Dendritic cell treated with granulocyte-macrophage colony-stimulating factor and Interleukin-4, amounts not matched to agents 40 ng/mL and 50 ng/mL, for 4 days (primary cell): ENCODE measurements around the gene VSTM2B.
"Not testable (repeated sequence)": the region's sequence is repeated elsewhere in the genome, so short reads cannot be mapped to it uniquely, and the experiment has no call there.

Experiments used
- H3K27ac Mint-ChIP-seq: one replicate; pipeline ENCODE4 v1.8.0; 2022; ENCODE audit warnings: mild to moderate bottlenecking, mixed read lengths
- H3K27me3 Mint-ChIP-seq: one replicate; pipeline ENCODE4 v1.8.0; 2022; ENCODE audit warnings: mild to moderate bottlenecking, mixed read lengths
- H3K36me3 Mint-ChIP-seq: one replicate; pipeline ENCODE4 v1.8.0; 2022; ENCODE audit warnings: low read depth, mixed read lengths
- H3K4me1 Mint-ChIP-seq: one replicate; pipeline ENCODE4 v1.8.0; 2022; ENCODE audit warnings: low read depth, mixed read lengths
- H3K4me3 Mint-ChIP-seq: one replicate; pipeline ENCODE4 v1.8.0; 2022; ENCODE audit warnings: mild to moderate bottlenecking, moderate library complexity, mixed read lengths
- H3K9me3 Mint-ChIP-seq: one replicate; pipeline ENCODE4 v1.8.0; 2022; ENCODE audit warnings: mixed read lengths
- intact Hi-C: fragments of 100-400 bp; cut with micrococcal nuclease; formaldehyde crosslinking; loops from one replicate; pipeline ENCODE4 v1.15.0; 2022

Gene VSTM2B

GRCh38 chr19:29537181-29537580 is 11.4 kb downstream of the VSTM2B start:
- intact Hi-C loops: no loop called here
- Mint-ChIP-seq H3K4me1 (no peaks in the 10 kb centered on the region), H3K9me3 (no peaks in the 10 kb centered on the region), H3K36me3 (no peaks in the 10 kb centered on the region), H3K27ac (no peak overlapping the region), H3K4me3 (no peak overlapping the region), H3K27me3 (peaks cover 12% of the 10 kb centered on the region)

GRCh38 chr19:29537601-29538000 is 11.8 kb downstream of the VSTM2B start:
- intact Hi-C loops: no loop called here
- Mint-ChIP-seq H3K36me3 (no peaks in the 10 kb centered on the region), H3K9me3 (no peaks in the 10 kb centered on the region), H3K27ac (no peak overlapping the region), H3K4me1 (no peaks in the 10 kb centered on the region), H3K27me3 (peaks cover 10% of the 10 kb centered on the region), H3K4me3 (no peak overlapping the region)

- Mint-ChIP-seq H3K4me1 (no peaks in the 10 kb centered on the region), H3K27me3 (peaks cover 8% of the 10 kb centered on the region), H3K36me3 (no peaks in the 10 kb centered on the region), H3K9me3 (no peaks in the 10 kb centered on the region), H3K4me3 (no peak overlapping the region), H3K27ac (no peak overlapping the region)
- intact Hi-C loops: no loop called here
These were observed 12.4 kb downstream of the VSTM2B start for GRCh38 chr19:29538146-29538545.

GRCh38 chr19:29538651-29539050 is 12.9 kb downstream of the VSTM2B start:
- intact Hi-C loops: no loop called here
- no peak overlapping the region for H3K27ac Mint-ChIP-seq
- H3K4me1 Mint-ChIP-seq: no peaks in the 10 kb centered on the region
- no peaks in the 10 kb centered on the region for H3K9me3 Mint-ChIP-seq
- H3K27me3 Mint-ChIP-seq: peaks cover 8% of the 10 kb centered on the region
- no peaks in the 10 kb centered on the region for H3K36me3 Mint-ChIP-seq
- H3K4me3 Mint-ChIP-seq: no peak overlapping the region

- intact Hi-C loops: no loop called here
- Mint-ChIP-seq H3K9me3 (no peaks in the 10 kb centered on the region), H3K4me3 (no peak overlapping the region), H3K4me1 (no peaks in the 10 kb centered on the region), H3K27ac (no peak overlapping the region), H3K36me3 (no peaks in the 10 kb centered on the region), H3K27me3 (peaks cover 7% of the 10 kb centered on the region)
These were observed 13.3 kb downstream of the VSTM2B start for GRCh38 chr19:29539131-29539530.

GRCh38 chr19:29539670-29540069 is 13.9 kb downstream of the VSTM2B start:
- H3K27me3 Mint-ChIP-seq: peaks cover 3% of the 10 kb centered on the region
- no peaks in the 10 kb centered on the region for H3K36me3 Mint-ChIP-seq
- intact Hi-C loops: no loop called here
- no peak overlapping the region for H3K27ac Mint-ChIP-seq
- H3K4me1 Mint-ChIP-seq: no peaks in the 10 kb centered on the region
- H3K4me3 Mint-ChIP-seq: no peak overlapping the region
- no peaks in the 10 kb centered on the region for H3K9me3 Mint-ChIP-seq

- no peak overlapping the region for H3K4me3 Mint-ChIP-seq
- H3K27me3 Mint-ChIP-seq: peaks cover 3% of the 10 kb centered on the region
- H3K9me3 Mint-ChIP-seq: no peaks in the 10 kb centered on the region
- intact Hi-C loops: no loop called here
- H3K27ac Mint-ChIP-seq: no peak overlapping the region
- no peaks in the 10 kb centered on the region for H3K36me3 Mint-ChIP-seq
- H3K4me1 Mint-ChIP-seq: no peaks in the 10 kb centered on the region
These were observed 14.3 kb downstream of the VSTM2B start for GRCh38 chr19:29540114-29540513.

GRCh38 chr19:29541473-29542253 is 15.9 kb downstream of the VSTM2B start:
- Mint-ChIP-seq H3K27me3 (no peaks in the 10 kb centered on the region), H3K36me3 (no peaks in the 10 kb centered on the region), H3K4me3 (no peak overlapping the region), H3K9me3 (no peaks in the 10 kb centered on the region), H3K27ac (no peak overlapping the region), H3K4me1 (no peaks in the 10 kb centered on the region)
- intact Hi-C loops: no loop called here

GRCh38 chr19:29542327-29542726 is 16.5 kb downstream of the VSTM2B start:
- Mint-ChIP-seq H3K27me3 (peaks cover under 1% of the 10 kb centered on the region), H3K9me3 (no peaks in the 10 kb centered on the region), H3K4me1 (no peaks in the 10 kb centered on the region), H3K27ac (no peak overlapping the region), H3K36me3 (no peaks in the 10 kb centered on the region), H3K4me3 (no peak overlapping the region)
- intact Hi-C loops: no loop called here

GRCh38 chr19:29542776-29543175 is 17.0 kb downstream of the VSTM2B start:
- H3K36me3 Mint-ChIP-seq: no peaks in the 10 kb centered on the region
- no peaks in the 10 kb centered on the region for H3K4me1 Mint-ChIP-seq

GRCh38 chr19:29543381-29543780 is 17.6 kb downstream of the VSTM2B start:
- no peaks in the 10 kb centered on the region for H3K36me3 Mint-ChIP-seq
- intact Hi-C loops: no loop called here
- no peaks in the 10 kb centered on the region for H3K9me3 Mint-ChIP-seq
- H3K4me1 Mint-ChIP-seq: no peaks in the 10 kb centered on the region
- H3K4me3 Mint-ChIP-seq: no peak overlapping the region
- H3K27ac Mint-ChIP-seq: no peak overlapping the region
- peaks cover 2% of the 10 kb centered on the region for H3K27me3 Mint-ChIP-seq

More at GRCh38 chr19:29542776-29543175, 17.0 kb downstream of the VSTM2B start:
- intact Hi-C loops: no loop called here
- Mint-ChIP-seq H3K4me3 (no peak overlapping the region), H3K9me3 (no peaks in the 10 kb centered on the region), H3K27ac (no peak overlapping the region), H3K27me3 (peaks cover 2% of the 10 kb centered on the region)

GRCh38 chr19:29544656-29545360 is 19.0 kb downstream of the VSTM2B start:
- Mint-ChIP-seq H3K36me3 (no peaks in the 10 kb centered on the region), H3K4me1 (no peaks in the 10 kb centered on the region), H3K9me3 (no peaks in the 10 kb centered on the region), H3K27me3 (peaks cover 2% of the 10 kb centered on the region), H3K27ac (no peak overlapping the region), H3K4me3 (no peak overlapping the region)
- intact Hi-C loops: no loop called here

- H3K27ac Mint-ChIP-seq, H3K27me3 Mint-ChIP-seq, H3K4me1 Mint-ChIP-seq, intact Hi-C loops, H3K4me3 Mint-ChIP-seq, H3K9me3 Mint-ChIP-seq, H3K36me3 Mint-ChIP-seq: not testable (repeated sequence)
These were observed 19.7 kb downstream of the VSTM2B start for GRCh38 chr19:29545447-29545846.

GRCh38 chr19:29545866-29546582 is 20.2 kb downstream of the VSTM2B start:
- Mint-ChIP-seq H3K36me3 (no peaks in the 10 kb centered on the region), H3K27me3 (peaks cover 2% of the 10 kb centered on the region), H3K4me1 (no peaks in the 10 kb centered on the region), H3K27ac (no peak overlapping the region), H3K9me3 (no peaks in the 10 kb centered on the region), H3K4me3 (no peak overlapping the region)
- intact Hi-C loops: no loop called here
